ENCODE data around the gene SLC37A1. TPM values are rescaled to one million over a fixed set of nuclear protein-coding genes. Genes with fewer than 3 reads are reported as not detected.

The SLC37A1 gene
- total RNA-seq, 2 experiments from 2014 or later: 12.8 to 14.9 TPM

DNA sequence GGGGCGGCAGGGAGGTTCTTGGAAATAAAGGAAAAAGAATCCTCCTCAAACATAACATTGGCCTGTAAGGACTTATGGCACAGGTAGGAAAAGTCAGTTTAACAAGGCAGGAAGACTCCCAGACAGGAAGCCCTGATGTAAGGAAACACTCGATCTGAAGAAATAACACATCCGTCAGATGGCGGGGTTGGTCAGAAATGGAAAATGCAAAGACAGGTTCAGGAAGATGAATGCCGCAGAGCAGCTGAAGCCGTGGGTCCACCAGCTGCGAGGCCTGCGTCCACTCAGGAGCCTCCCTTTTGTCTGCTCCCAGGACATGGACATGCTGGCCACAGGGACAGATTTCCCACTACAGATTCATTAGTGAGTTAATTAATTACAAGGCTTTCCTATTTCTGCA lies 21.5 kb upstream of the SLC37A1 start:
- ChIA-PET CTCF (interaction anchor here (1.0 kb wide), 2 partner anchors 14 to 22 kb away, joined by 3 to 4 read pairs; no protein-coding TSS in a partner anchor), POLR2A (no interaction called here)
- H3K36me3 Mint-ChIP-seq (ENCODE audit: low read depth): no peaks in the 10 kb centered on the region
- H3K4me1 Mint-ChIP-seq (ENCODE audit: low read depth): peaks cover 12% of the 10 kb centered on the region
- TF ChIP-seq, protein P1, sequence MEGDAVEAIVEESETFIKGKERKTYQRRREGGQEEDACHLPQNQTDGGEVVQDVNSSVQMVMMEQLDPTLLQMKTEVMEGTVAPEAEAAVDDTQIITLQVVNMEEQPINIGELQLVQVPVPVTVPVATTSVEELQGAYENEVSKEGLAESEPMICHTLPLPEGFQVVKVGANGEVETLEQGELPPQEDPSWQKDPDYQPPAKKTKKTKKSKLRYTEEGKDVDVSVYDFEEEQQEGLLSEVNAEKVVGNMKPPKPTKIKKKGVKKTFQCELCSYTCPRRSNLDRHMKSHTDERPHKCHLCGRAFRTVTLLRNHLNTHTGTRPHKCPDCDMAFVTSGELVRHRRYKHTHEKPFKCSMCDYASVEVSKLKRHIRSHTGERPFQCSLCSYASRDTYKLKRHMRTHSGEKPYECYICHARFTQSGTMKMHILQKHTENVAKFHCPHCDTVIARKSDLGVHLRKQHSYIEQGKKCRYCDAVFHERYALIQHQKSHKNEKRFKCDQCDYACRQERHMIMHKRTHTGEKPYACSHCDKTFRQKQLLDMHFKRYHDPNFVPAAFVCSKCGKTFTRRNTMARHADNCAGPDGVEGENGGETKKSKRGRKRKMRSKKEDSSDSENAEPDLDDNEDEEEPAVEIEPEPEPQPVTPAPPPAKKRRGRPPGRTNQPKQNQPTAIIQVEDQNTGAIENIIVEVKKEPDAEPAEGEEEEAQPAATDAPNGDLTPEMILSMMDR (IDR thresholded peaks at IDR 0.05): no peak
- no peaks in the 10 kb centered on the region for H3K9me3 Mint-ChIP-seq
- ATAC-seq: no peak
- no peak overlapping the region for H3K27ac Mint-ChIP-seq
- intact Hi-C loops (cut with micrococcal nuclease): no loop called here
- H3K27me3 Mint-ChIP-seq: peaks cover 3% of the 10 kb centered on the region
- no peak for DNase-seq
- H3K4me3 Mint-ChIP-seq: no peak overlapping the region

GRCh38 chr21:42493109-42494060 lies 20.3 kb upstream of the SLC37A1 start:
- ChIA-PET CTCF (interaction anchor here (1.0 to 1.3 kb wide), 3 partner anchors 13 to 99 kb away, joined by 3 to 4 read pairs (median 3); no protein-coding TSS in a partner anchor), POLR2A (no interaction called here)
- TF ChIP-seq, protein P1 (IDR thresholded peaks at IDR 0.05): no peak
- no peak overlapping the region for H3K4me3 Mint-ChIP-seq
- H3K36me3 Mint-ChIP-seq (ENCODE audit: low read depth): no peaks in the 10 kb centered on the region
- no peak overlapping the region for H3K27ac Mint-ChIP-seq
- DNase-seq (no peak), ATAC-seq (no peak)
- H3K9me3 Mint-ChIP-seq: no peaks in the 10 kb centered on the region
- H3K27me3 Mint-ChIP-seq: no peaks in the 10 kb centered on the region
- intact Hi-C loops (cut with micrococcal nuclease): no loop called here
- H3K4me1 Mint-ChIP-seq (ENCODE audit: low read depth): peaks cover 12% of the 10 kb centered on the region

DNA sequence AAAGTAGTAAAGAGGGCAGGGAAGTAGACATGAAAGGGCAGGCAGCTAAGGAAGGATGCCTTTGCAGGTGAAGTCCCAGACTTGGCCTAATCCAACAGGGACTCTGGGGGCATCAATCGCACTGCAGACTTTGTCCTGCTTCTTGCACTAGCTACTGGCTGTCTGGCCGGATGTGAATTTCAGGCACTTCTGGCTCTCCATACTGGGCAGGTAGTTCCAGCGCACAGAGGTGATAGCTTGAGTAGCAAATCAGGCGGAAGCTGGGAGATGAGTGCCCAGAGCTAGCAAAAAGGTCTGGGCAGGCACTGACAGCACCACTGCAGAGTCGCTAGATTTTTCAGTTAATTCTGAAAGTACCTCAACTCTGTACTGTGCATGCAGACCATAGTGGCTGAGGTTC lies 18.6 kb upstream of the SLC37A1 start:
- Mint-ChIP-seq H3K36me3 (ENCODE audit: low read depth) (no peaks in the 10 kb centered on the region), H3K4me3 (no peak overlapping the region), H3K9me3 (no peaks in the 10 kb centered on the region), H3K27ac (no peak overlapping the region), H3K4me1 (ENCODE audit: low read depth) (peaks cover 12% of the 10 kb centered on the region), H3K27me3 (no peaks in the 10 kb centered on the region)
- TF ChIP-seq, protein P1 (IDR thresholded peaks at IDR 0.05): no peak
- ChIA-PET POLR2A (interaction anchor here (1.4 kb wide), 1 partner anchor 20 kb away, joined by 3 read pairs; no protein-coding TSS in a partner anchor), CTCF (interaction anchor here (1.1 to 1.8 kb wide), 3 partner anchors 28 to 158 kb away, joined by 3 to 4 read pairs (median 4); no protein-coding TSS in a partner anchor)
- DNase-seq: no peak
- no peak for ATAC-seq
- intact Hi-C loops (cut with micrococcal nuclease): no loop called here

GRCh38 chr21:42495765-42496119 lies 17.9 kb upstream of the SLC37A1 start:
- H3K4me1 Mint-ChIP-seq (ENCODE audit: low read depth): peaks cover 12% of the 10 kb centered on the region

More at GRCh38 chr21:42495765-42496119, 17.9 kb upstream of the SLC37A1 start:
- H3K36me3 Mint-ChIP-seq (ENCODE audit: low read depth): no peaks in the 10 kb centered on the region
- POLR2A ChIA-PET: interaction anchor here (1.0 to 1.4 kb wide), 2 partner anchors 19 to 39 kb away, joined by 3 read pairs; no protein-coding TSS in a partner anchor
- DNase-seq (no peak), ATAC-seq (no peak)
- no peak overlapping the region for H3K27ac Mint-ChIP-seq
- H3K27me3 Mint-ChIP-seq: no peaks in the 10 kb centered on the region
- no peaks in the 10 kb centered on the region for H3K9me3 Mint-ChIP-seq
- intact Hi-C loops (cut with micrococcal nuclease): no loop called here
- peak overlapping the region; percentile 80 for H3K4me3 Mint-ChIP-seq
- CTCF ChIA-PET: interaction anchor here (0.9 to 1.8 kb wide), 4 partner anchors 29 to 159 kb away, joined by 3 to 4 read pairs (median 4); no protein-coding TSS in a partner anchor
- TF ChIP-seq, protein P1 (IDR thresholded peaks at IDR 0.05): no peak
